GM12891 (cell line): Measurements from ENCODE around the gene CENPC.

Source experiments
- PAX5 ChIP-seq: IDR thresholded peaks from 2 replicates; pipeline ENCODE4 v1.6.1; 2011; ENCODE audit warnings: low read length, moderate library complexity, mild to moderate bottlenecking; ENCODE audit not compliant: insufficient read depth, severe bottlenecking
- POLR2A ChIP-seq: IDR thresholded peaks from 2 replicates; pipeline ENCODE4 v1.6.1; 2011; ENCODE audit warnings: low read depth, low read length, control low read depth
- POLR2AphosphoS5 ChIP-seq: IDR thresholded peaks from 2 replicates; pipeline ENCODE4 v1.6.1; 2011; ENCODE audit warnings: low read depth, low read length, control low read depth
- POU2F2 ChIP-seq: IDR thresholded peaks from 2 replicates; pipeline ENCODE4 v1.6.1; 2011; ENCODE audit warnings: low read depth, mild to moderate bottlenecking, control low read depth, low read length, moderate library complexity
- SPI1 ChIP-seq: IDR thresholded peaks from 2 replicates; pipeline ENCODE4 v1.6.1; 2011; ENCODE audit warnings: low read depth, low read length, control low read depth
- TAF1 ChIP-seq: IDR thresholded peaks from 2 replicates; pipeline ENCODE4 v1.6.1; 2011; ENCODE audit warnings: low read depth, low read length, control low read depth

DNA sequence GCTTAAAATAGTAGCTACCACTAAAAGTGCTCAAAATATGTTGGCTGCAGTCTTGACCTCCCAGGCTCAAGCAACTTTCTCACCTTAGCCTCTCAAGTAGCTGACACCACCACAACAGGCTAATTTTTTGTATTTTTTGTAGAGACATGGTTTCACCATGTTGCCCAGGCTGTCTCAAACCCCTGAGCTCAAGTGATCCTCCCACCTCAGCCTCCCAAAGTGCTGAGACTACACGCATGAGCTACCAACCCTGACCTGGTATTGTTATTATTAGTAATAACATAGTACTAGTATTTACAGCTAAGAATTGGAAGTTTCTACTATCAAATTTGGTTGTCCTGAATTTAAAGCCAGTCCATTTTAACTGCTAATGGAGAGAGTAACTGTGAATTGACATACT lies 31.2 kb upstream of the CENPC start:
- no peak for TF ChIP-seq POLR2AphosphoS5
- no peak for TF ChIP-seq POLR2A
- no peak for TF ChIP-seq TAF1
- TF ChIP-seq POU2F2 = no peak
- peak; percentile 88 for TF ChIP-seq PAX5
- no peak for TF ChIP-seq SPI1
